Nephron (organoid): ENCODE results near the gene FAM168B.

ENCODE experiments used
- H3K27ac Mint-ChIP-seq, 3 experiments: 2 replicates each; pipeline ENCODE4 v1.8.0; 2020; ENCODE audit warnings: mixed read lengths in 3 of 3, mild to moderate bottlenecking in 2 of 3, moderate library complexity in 1 of 3
- H3K27me3 Mint-ChIP-seq: 2 replicates; pipeline ENCODE4 v1.8.0; 2021; ENCODE audit warnings: low read depth, mild to moderate bottlenecking, moderate library complexity, mixed read lengths
- H3K36me3 Mint-ChIP-seq: 2 replicates; pipeline ENCODE4 v1.8.0; 2020; ENCODE audit warnings: low read depth, mixed read lengths
- H3K4me1 Mint-ChIP-seq: 2 replicates; pipeline ENCODE4 v1.8.0; 2020; ENCODE audit warnings: mixed read lengths
- H3K4me3 Mint-ChIP-seq, 3 experiments: 2 replicates each; pipeline ENCODE4 v1.8.0; 2020; ENCODE audit warnings: mild to moderate bottlenecking in 3 of 3, mixed read lengths in 3 of 3, moderate library complexity in 2 of 3
- H3K9me3 Mint-ChIP-seq: 2 replicates; pipeline ENCODE4 v1.8.0; 2020; ENCODE audit warnings: mixed read lengths
- TF ChIP-seq, protein P1 (sequence below), 3 experiments: fragments of 200-600 bp; sonication (generic); IDR thresholded peaks; one replicate each; pipeline ENCODE4 v1.5.0; 2021; ENCODE audit warnings: antibody characterized with exemption in 3 of 3; ENCODE audit not compliant: unreplicated experiment in 3 of 3

Gene FAM168B

DNA sequence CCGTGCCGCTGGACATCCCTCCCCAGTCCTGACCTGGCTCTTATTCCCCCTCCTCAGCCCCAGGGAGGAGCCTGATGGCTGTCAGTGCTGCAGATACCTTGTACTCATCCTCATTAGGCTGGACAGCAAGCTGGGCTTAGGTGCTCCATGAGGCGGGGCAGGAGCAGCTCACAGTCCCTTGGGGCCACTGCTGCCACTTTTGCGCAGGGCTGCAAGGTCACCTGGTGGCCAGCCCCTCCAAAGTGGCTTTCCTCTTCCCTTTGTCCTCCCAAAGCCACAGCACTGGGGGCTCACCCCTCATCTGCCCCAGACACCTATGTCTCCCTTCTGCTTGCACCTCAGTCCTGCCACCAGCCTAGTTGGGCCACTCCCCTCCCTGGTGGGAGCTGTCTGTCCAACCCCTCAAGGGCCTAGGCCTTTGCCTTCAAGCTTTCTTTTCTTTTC is 60.8 kb downstream of the FAM168B start:
- Mint-ChIP-seq H3K27ac (no peak overlapping the region), H3K4me1 (peaks cover 6% of the 10 kb centered on the region), H3K27me3 (peaks cover 17% of the 10 kb centered on the region), H3K9me3 (peaks cover 1% of the 10 kb centered on the region), H3K36me3 (no peaks in the 10 kb centered on the region), H3K4me3 (no peak overlapping the region)
- TF ChIP-seq, protein P1, sequence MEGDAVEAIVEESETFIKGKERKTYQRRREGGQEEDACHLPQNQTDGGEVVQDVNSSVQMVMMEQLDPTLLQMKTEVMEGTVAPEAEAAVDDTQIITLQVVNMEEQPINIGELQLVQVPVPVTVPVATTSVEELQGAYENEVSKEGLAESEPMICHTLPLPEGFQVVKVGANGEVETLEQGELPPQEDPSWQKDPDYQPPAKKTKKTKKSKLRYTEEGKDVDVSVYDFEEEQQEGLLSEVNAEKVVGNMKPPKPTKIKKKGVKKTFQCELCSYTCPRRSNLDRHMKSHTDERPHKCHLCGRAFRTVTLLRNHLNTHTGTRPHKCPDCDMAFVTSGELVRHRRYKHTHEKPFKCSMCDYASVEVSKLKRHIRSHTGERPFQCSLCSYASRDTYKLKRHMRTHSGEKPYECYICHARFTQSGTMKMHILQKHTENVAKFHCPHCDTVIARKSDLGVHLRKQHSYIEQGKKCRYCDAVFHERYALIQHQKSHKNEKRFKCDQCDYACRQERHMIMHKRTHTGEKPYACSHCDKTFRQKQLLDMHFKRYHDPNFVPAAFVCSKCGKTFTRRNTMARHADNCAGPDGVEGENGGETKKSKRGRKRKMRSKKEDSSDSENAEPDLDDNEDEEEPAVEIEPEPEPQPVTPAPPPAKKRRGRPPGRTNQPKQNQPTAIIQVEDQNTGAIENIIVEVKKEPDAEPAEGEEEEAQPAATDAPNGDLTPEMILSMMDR (IDR thresholded peaks at IDR 0.05; ENCODE audit: unreplicated experiment in 3 of 3) = no peak

DNA sequence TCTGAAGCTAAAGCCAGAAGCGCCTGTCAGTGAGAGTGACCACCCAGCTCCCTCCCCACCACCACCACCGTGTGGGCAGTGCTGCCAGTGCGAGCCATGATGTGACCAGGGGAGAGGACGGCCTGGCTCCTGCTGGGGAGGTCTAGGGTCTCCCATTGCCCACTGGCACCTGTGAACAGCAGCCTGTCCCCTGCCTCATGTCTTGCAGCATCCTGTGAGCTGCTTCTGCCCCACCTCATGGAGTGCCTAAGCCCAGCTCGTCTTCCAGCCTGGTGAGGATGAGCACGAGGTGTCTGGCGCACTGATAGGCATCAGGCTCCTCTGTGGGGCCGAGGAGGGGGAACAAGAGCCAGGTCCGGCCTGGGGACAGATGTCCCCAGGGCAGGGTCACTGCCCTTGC is 61.4 kb downstream of the FAM168B start:
- Mint-ChIP-seq H3K27ac (no peak overlapping the region), H3K27me3 (peaks cover 17% of the 10 kb centered on the region), H3K36me3 (no peaks in the 10 kb centered on the region), H3K9me3 (peaks cover 7% of the 10 kb centered on the region), H3K4me3 (no peak overlapping the region), H3K4me1 (peaks cover 6% of the 10 kb centered on the region)
- TF ChIP-seq, protein P1 (IDR thresholded peaks at IDR 0.05; ENCODE audit: unreplicated experiment in 3 of 3) = no peak

DNA sequence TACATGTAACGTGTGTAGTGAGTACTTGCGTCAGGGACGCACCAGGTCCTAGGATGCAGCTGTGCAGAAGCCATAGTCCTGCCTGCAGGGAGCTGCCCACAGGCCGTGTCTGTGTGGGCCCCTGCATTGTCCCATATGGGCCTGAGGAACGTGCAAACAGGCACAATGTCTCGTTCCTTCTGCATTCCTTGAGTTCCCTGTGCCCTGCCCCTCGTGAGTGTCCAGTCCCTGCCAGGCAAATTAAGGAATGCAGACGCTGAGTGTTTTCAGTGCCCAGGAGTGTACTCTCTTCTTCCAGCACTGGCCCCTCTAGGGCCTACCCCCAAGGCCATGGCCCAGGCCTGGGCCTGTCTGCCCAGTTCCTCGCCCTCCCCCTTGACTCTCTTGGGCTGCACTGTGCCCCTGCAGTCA is 61.8 kb downstream of the FAM168B start:
- H3K4me1 Mint-ChIP-seq = peaks cover 6% of the 10 kb centered on the region
- H3K9me3 Mint-ChIP-seq = peaks cover 7% of the 10 kb centered on the region
- no peak overlapping the region for H3K4me3 Mint-ChIP-seq

DNA sequence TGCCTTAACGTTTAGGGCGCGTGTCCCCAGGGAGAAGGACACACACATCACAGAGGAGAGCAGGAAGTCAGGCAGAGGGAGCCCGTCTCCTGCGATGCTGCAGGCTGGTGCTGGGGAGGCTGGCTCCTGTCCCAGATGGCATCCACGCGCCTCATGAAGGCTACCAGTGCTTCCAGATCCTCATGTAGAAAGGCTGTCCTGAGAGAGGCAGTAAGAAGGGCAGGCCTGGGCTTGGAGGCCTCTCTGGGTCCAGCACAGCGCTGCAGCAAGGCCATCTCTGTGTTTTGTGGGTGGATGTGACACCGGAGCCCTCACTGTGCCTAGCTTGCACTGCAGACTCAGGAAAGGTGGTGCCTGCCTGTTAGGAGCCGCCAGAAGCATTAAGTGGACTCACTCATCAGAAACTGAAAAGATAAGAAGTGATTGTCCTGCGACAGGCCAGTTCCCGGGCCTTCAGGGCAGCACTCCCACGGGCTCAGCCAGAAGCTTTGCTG is 62.7 kb downstream of the FAM168B start:
- Mint-ChIP-seq H3K4me1 (peaks cover 6% of the 10 kb centered on the region), H3K4me3 (peak overlapping the region in 1 of 3 experiments; percentile 4), H3K9me3 (peaks cover 7% of the 10 kb centered on the region), H3K36me3 (no peaks in the 10 kb centered on the region), H3K27me3 (peaks cover 11% of the 10 kb centered on the region), H3K27ac (no peak overlapping the region)
- TF ChIP-seq, protein P1 (IDR thresholded peaks at IDR 0.05; ENCODE audit: unreplicated experiment in 3 of 3) = no peak

More for the DNA sequence above, 61.8 kb downstream of the FAM168B start:
- no peak overlapping the region for H3K27ac Mint-ChIP-seq
- no peaks in the 10 kb centered on the region for H3K36me3 Mint-ChIP-seq
- TF ChIP-seq, protein P1 (IDR thresholded peaks at IDR 0.05; ENCODE audit: unreplicated experiment in 3 of 3) = no peak
- peaks cover 17% of the 10 kb centered on the region for H3K27me3 Mint-ChIP-seq

DNA sequence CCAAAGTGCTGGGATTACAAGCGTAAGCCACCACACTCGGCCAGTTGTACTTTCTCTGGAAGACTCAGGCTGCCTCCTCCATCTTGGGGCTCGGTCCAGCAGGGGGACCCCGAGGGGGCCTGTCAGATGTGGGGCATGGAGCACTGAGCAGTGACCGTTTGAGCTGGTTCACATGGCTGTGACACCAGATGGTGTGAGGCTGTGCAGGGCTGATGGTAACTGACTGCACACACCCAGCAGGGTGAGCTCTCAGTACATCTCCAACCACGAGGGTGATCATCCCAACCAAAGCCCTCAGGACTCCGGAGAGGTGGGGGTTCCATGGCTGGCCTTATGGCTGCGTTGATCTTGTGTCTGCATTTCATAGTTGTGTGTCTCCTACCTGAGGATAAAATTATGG is 63.4 kb downstream of the FAM168B start:
- peaks cover 7% of the 10 kb centered on the region for H3K9me3 Mint-ChIP-seq
- H3K27me3 Mint-ChIP-seq = peaks cover 11% of the 10 kb centered on the region
- no peaks in the 10 kb centered on the region for H3K36me3 Mint-ChIP-seq
- no peak overlapping the region for H3K4me3 Mint-ChIP-seq
- H3K4me1 Mint-ChIP-seq = peaks cover 6% of the 10 kb centered on the region
- no peak overlapping the region for H3K27ac Mint-ChIP-seq
- TF ChIP-seq, protein P1 (IDR thresholded peaks at IDR 0.05; ENCODE audit: unreplicated experiment in 3 of 3) = no peak
